ENCODE results near the gene HDAC4. TPM values are rescaled to one million over a fixed set of nuclear protein-coding genes. Genes with fewer than 3 reads are reported as not detected.

Gene HDAC4
- total and polyA plus RNA-seq, 2 experiments from 2014 or later, result 8.1 to 41.8 TPM

DNA sequence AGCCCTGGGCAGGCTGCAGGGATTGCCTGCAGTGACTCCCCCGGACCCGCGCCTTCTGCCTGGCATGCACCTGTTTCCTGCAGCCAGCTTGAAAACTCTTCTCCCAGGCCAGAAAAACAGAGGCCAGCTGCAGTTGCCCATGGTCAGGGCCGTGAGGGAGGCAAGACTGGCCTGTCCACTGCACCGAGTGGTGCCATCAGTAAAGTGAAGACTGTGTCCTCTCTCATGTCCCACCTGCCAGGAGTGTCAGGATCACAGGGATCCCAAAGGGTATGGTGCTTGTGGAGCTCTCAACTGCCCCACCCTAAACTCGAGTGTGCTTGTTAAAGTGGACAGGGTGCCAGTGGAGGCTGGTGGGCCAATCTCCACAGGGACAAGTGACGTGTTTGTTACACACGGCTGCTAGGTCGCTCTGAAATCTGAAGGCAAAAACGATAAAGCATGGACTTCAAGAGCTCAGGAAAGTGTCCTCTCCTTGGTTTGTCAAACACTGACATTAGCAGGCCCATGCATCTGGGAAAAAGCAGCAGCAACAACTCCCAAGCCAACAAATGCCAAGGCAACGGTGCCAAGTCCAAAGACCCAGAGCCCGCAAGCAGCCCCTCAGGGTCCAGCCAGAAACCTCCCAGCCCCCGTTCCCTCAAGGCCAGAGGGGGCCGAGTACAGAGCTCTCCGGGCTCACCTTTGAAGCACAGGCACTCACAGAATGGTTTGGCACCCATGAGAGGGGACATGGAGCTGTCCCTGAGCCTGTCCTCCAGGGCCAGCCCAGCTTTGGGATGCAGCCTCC is 213.2 kb downstream of the HDAC4 start:
- peaks cover 6% of the 10 kb centered on the region; the same call in 1 of the 2 replicates for H3K36me3 ChIP-seq (ENCODE audit: insufficient read depth)
- Mint-ChIP-seq H3K27me3 (ENCODE audit: insufficient read depth, low read depth, poor library complexity) (peaks cover 5% of the 10 kb centered on the region), H3K4me1 (peaks cover 16% of the 10 kb centered on the region), H3K36me3 (ENCODE audit: low read depth) (peaks cover 39% of the 10 kb centered on the region), H3K9me3 (peaks cover 6% of the 10 kb centered on the region; the same call in 1 of the 3 replicates), H3K4me3 (no peak overlapping the region), H3K27ac (no peak overlapping the region)
- H3K9me2 ChIP-seq (ENCODE audit: insufficient read depth), result no peaks in the 10 kb centered on the region
- TF ChIP-seq EZH2 (IDR thresholded peaks at IDR 0.05; ENCODE audit: low read depth, unreplicated experiment), result no peak
- TF ChIP-seq, protein P1, sequence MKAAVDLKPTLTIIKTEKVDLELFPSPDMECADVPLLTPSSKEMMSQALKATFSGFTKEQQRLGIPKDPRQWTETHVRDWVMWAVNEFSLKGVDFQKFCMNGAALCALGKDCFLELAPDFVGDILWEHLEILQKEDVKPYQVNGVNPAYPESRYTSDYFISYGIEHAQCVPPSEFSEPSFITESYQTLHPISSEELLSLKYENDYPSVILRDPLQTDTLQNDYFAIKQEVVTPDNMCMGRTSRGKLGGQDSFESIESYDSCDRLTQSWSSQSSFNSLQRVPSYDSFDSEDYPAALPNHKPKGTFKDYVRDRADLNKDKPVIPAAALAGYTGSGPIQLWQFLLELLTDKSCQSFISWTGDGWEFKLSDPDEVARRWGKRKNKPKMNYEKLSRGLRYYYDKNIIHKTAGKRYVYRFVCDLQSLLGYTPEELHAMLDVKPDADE (IDR thresholded peaks at IDR 0.05), result no peak
- TF ChIP-seq, protein P2, sequence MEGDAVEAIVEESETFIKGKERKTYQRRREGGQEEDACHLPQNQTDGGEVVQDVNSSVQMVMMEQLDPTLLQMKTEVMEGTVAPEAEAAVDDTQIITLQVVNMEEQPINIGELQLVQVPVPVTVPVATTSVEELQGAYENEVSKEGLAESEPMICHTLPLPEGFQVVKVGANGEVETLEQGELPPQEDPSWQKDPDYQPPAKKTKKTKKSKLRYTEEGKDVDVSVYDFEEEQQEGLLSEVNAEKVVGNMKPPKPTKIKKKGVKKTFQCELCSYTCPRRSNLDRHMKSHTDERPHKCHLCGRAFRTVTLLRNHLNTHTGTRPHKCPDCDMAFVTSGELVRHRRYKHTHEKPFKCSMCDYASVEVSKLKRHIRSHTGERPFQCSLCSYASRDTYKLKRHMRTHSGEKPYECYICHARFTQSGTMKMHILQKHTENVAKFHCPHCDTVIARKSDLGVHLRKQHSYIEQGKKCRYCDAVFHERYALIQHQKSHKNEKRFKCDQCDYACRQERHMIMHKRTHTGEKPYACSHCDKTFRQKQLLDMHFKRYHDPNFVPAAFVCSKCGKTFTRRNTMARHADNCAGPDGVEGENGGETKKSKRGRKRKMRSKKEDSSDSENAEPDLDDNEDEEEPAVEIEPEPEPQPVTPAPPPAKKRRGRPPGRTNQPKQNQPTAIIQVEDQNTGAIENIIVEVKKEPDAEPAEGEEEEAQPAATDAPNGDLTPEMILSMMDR (conservative IDR thresholded peaks at IDR 0.05; ENCODE audit: low read depth in 2 of 2), result no peak
- TF ChIP-seq NANOG (IDR thresholded peaks at IDR 0.05; ENCODE audit: borderline replicate concordance), result no peak
- TF ChIP-seq, protein P3, sequence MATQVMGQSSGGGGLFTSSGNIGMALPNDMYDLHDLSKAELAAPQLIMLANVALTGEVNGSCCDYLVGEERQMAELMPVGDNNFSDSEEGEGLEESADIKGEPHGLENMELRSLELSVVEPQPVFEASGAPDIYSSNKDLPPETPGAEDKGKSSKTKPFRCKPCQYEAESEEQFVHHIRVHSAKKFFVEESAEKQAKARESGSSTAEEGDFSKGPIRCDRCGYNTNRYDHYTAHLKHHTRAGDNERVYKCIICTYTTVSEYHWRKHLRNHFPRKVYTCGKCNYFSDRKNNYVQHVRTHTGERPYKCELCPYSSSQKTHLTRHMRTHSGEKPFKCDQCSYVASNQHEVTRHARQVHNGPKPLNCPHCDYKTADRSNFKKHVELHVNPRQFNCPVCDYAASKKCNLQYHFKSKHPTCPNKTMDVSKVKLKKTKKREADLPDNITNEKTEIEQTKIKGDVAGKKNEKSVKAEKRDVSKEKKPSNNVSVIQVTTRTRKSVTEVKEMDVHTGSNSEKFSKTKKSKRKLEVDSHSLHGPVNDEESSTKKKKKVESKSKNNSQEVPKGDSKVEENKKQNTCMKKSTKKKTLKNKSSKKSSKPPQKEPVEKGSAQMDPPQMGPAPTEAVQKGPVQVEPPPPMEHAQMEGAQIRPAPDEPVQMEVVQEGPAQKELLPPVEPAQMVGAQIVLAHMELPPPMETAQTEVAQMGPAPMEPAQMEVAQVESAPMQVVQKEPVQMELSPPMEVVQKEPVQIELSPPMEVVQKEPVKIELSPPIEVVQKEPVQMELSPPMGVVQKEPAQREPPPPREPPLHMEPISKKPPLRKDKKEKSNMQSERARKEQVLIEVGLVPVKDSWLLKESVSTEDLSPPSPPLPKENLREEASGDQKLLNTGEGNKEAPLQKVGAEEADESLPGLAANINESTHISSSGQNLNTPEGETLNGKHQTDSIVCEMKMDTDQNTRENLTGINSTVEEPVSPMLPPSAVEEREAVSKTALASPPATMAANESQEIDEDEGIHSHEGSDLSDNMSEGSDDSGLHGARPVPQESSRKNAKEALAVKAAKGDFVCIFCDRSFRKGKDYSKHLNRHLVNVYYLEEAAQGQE (IDR thresholded peaks at IDR 0.05; ENCODE audit: unreplicated experiment), result no peak
- TF ChIP-seq, protein P4, sequence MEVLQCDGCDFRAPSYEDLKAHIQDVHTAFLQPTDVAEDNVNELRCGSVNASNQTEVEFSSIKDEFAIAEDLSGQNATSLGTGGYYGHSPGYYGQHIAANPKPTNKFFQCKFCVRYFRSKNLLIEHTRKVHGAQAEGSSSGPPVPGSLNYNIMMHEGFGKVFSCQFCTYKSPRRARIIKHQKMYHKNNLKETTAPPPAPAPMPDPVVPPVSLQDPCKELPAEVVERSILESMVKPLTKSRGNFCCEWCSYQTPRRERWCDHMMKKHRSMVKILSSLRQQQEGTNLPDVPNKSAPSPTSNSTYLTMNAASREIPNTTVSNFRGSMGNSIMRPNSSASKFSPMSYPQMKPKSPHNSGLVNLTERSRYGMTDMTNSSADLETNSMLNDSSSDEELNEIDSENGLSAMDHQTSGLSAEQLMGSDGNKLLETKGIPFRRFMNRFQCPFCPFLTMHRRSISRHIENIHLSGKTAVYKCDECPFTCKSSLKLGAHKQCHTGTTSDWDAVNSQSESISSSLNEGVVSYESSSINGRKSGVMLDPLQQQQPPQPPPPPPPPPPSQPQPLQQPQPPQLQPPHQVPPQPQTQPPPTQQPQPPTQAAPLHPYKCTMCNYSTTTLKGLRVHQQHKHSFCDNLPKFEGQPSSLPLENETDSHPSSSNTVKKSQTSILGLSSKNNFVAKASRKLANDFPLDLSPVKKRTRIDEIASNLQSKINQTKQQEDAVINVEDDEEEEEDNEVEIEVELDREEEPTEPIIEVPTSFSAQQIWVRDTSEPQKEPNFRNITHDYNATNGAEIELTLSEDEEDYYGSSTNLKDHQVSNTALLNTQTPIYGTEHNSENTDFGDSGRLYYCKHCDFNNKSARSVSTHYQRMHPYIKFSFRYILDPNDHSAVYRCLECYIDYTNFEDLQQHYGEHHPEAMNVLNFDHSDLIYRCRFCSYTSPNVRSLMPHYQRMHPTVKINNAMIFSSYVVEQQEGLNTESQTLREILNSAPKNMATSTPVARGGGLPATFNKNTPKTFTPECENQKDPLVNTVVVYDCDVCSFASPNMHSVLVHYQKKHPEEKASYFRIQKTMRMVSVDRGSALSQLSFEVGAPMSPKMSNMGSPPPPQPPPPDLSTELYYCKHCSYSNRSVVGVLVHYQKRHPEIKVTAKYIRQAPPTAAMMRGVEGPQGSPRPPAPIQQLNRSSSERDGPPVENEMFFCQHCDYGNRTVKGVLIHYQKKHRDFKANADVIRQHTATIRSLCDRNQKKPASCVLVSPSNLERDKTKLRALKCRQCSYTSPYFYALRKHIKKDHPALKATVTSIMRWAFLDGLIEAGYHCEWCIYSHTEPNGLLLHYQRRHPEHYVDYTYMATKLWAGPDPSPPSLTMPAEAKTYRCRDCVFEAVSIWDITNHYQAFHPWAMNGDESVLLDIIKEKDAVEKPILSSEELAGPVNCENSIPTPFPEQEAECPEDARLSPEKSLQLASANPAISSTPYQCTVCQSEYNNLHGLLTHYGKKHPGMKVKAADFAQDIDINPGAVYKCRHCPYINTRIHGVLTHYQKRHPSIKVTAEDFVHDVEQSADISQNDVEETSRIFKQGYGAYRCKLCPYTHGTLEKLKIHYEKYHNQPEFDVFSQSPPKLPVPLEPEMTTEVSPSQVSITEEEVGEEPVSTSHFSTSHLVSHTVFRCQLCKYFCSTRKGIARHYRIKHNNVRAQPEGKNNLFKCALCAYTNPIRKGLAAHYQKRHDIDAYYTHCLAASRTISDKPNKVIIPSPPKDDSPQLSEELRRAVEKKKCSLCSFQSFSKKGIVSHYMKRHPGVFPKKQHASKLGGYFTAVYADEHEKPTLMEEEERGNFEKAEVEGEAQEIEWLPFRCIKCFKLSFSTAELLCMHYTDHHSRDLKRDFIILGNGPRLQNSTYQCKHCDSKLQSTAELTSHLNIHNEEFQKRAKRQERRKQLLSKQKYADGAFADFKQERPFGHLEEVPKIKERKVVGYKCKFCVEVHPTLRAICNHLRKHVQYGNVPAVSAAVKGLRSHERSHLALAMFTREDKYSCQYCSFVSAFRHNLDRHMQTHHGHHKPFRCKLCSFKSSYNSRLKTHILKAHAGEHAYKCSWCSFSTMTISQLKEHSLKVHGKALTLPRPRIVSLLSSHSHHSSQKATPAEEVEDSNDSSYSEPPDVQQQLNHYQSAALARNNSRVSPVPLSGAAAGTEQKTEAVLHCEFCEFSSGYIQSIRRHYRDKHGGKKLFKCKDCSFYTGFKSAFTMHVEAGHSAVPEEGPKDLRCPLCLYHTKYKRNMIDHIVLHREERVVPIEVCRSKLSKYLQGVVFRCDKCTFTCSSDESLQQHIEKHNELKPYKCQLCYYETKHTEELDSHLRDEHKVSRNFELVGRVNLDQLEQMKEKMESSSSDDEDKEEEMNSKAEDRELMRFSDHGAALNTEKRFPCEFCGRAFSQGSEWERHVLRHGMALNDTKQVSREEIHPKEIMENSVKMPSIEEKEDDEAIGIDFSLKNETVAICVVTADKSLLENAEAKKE (CRISPR knock-in tag; IDR thresholded peaks at IDR 0.05), result no peak
- no peak for TF ChIP-seq CREB1 (CRISPR knock-in tag; IDR thresholded peaks at IDR 0.05; ENCODE audit: low read depth)
- TF ChIP-seq ZNF114 (CRISPR knock-in tag; IDR thresholded peaks at IDR 0.05), result no peak
- no peak for TF ChIP-seq STAT1 (IDR thresholded peaks at IDR 0.05; ENCODE audit: unreplicated experiment)
- no peak for TF ChIP-seq POLR2AphosphoS5 (IDR thresholded peaks at IDR 0.05; ENCODE audit: low read depth)
- H3K27ac ChIP-seq (ENCODE audit: low read depth), result no peak overlapping the region
- H3K4me2 ChIP-seq, result no peak overlapping the region
- no peak overlapping the region for H3K4me3 ChIP-seq
- ATAC-seq, result no peak
- H3K27me3 ChIP-seq (ENCODE audit: insufficient read depth), result no peaks in the 10 kb centered on the region
- H3F3A ChIP-seq (replicated peaks; ENCODE audit: low read depth), result no peaks in the 10 kb centered on the region
- no peaks in the 10 kb centered on the region; the same call in 1 of the 2 replicates for H4K20me1 ChIP-seq (replicated peaks; ENCODE audit: insufficient read depth)
- DNase-seq (ENCODE audit: low spot score), result no peak
- no peaks in the 10 kb centered on the region for H3K4me1 ChIP-seq (ENCODE audit: insufficient read depth)
- H2AFZ ChIP-seq, result no peak overlapping the region
- peaks cover 12% of the 10 kb centered on the region for H3K79me2 ChIP-seq (replicated peaks; ENCODE audit: insufficient read depth)

All from GM23338 (cell line).